ENCODE measurements around the gene CTNNA1.

CTNNA1 gene

GRCh38 chr5:138933522-138934290 lies 180.5 kb downstream of the CTNNA1 start:
- Histone ChIP-seq H3K36me3 (peaks cover 24% of the 10 kb centered on the region), H3K4me1 (no peaks in the 10 kb centered on the region), H3K27me3 (no peaks in the 10 kb centered on the region), H3K4me3 (ENCODE audit: low read depth, low read length) (no peak overlapping the region), H3K9me3 (no peaks in the 10 kb centered on the region)
- no peak for DNase-seq
- TF ChIP-seq CTCF (IDR thresholded peaks at IDR 0.05; ENCODE audit: low read depth, low read length): no peak

- peaks cover 24% of the 10 kb centered on the region for H3K36me3 ChIP-seq
- DNase-seq: no peak
- H3K9me3 ChIP-seq: no peaks in the 10 kb centered on the region
- no peaks in the 10 kb centered on the region for H3K4me1 ChIP-seq
- H3K27me3 ChIP-seq: no peaks in the 10 kb centered on the region
- no peak for TF ChIP-seq CTCF (IDR thresholded peaks at IDR 0.05; ENCODE audit: low read depth, low read length)
- H3K4me3 ChIP-seq (ENCODE audit: low read depth, low read length): no peak overlapping the region
These were observed 181.7 kb downstream of the CTNNA1 start for GRCh38 chr5:138934971-138935370.

GRCh38 chr5:138935466-138935865 lies 182.2 kb downstream of the CTNNA1 start:
- Histone ChIP-seq H3K27me3 (no peaks in the 10 kb centered on the region), H3K4me3 (ENCODE audit: low read depth, low read length) (no peak overlapping the region), H3K9me3 (no peaks in the 10 kb centered on the region), H3K4me1 (no peaks in the 10 kb centered on the region), H3K36me3 (peaks cover 22% of the 10 kb centered on the region)
- TF ChIP-seq CTCF (IDR thresholded peaks at IDR 0.05; ENCODE audit: low read depth, low read length): no peak
- DNase-seq: no peak

DNA sequence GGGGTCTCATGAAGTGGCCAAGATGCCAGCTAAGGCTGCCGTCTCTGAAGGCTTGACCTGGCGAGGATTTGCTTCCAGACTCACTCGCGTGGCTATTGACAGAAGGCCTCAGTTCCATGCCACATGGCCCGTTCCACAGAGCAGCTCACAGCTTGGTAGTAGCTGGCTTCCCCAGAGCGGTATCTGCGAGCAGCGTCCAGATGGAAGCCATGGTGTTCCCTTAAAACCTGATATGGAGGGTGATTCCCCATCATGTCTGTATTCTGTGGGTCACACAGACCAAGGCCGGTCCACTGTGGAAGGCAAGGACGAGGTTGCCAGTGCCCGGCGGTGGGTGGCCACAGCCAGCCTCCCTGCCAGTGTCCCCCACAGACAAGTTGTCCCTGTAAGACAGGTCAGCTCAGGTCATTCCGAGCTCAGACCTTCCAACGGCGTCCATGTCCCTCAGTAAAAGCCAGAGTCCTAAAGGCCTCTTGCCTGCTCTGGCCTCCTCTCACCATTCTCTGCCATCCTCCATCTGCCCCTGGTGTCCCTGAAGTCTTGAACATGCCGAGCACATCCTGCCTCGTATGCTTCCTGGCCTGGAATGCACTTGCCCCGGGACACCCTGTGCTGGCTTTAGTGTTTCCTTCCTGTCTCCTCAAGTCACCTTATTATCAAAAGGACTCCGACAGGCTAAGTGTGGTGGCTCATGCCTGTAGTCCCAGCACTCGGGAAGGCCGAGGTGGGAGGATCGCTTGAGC lies 183.2 kb downstream of the CTNNA1 start:
- Histone ChIP-seq H3K4me1 (no peaks in the 10 kb centered on the region), H3K27me3 (no peaks in the 10 kb centered on the region), H3K9me3 (no peaks in the 10 kb centered on the region), H3K4me3 (ENCODE audit: low read depth, low read length) (no peak overlapping the region), H3K36me3 (peaks cover 13% of the 10 kb centered on the region)
- no peak for DNase-seq
- TF ChIP-seq CTCF (IDR thresholded peaks at IDR 0.05; ENCODE audit: low read depth, low read length): no peak

GRCh38 chr5:138936968-138937345 lies 183.7 kb downstream of the CTNNA1 start:
- no peaks in the 10 kb centered on the region for H3K27me3 ChIP-seq
- no peak for TF ChIP-seq CTCF (IDR thresholded peaks at IDR 0.05; ENCODE audit: low read depth, low read length)
- H3K9me3 ChIP-seq: no peaks in the 10 kb centered on the region
- DNase-seq: no peak
- peaks cover 7% of the 10 kb centered on the region for H3K36me3 ChIP-seq
- no peak overlapping the region for H3K4me3 ChIP-seq (ENCODE audit: low read depth, low read length)
- no peaks in the 10 kb centered on the region for H3K4me1 ChIP-seq

All from BE2C (cell line).